Kidney (tissue), 14 donors: Measurements from ENCODE around the gene CFDP1. TPM values are rescaled to one million over a fixed set of nuclear protein-coding genes. Genes with fewer than 3 reads are reported as not detected.
"Not testable (repeated sequence)": the region's sequence is repeated elsewhere in the genome, so short reads cannot be mapped to it uniquely, and the experiment has no call there.

Source experiments
- DNase-seq, 5 donors: peaks; one replicate each; pipeline ENCODE4 v3.0.0-alpha.2; 2013 to 2020
- FAIRE-seq: peaks from 2 replicates; lab custom pipeline; 2012; peaks lifted over from hg19 to GRCh38; lab: Jason Lieb, UNC
- H3K27ac ChIP-seq, 2 donors: one replicate each; pipeline ENCODE4 v1.7.0; 2013; ENCODE audit warnings: low read depth in 2 of 2, low read length in 2 of 2, inconsistent platforms in 1 of 2
- H3K27me3 ChIP-seq: one replicate; pipeline ENCODE4 v1.7.1; 2013; ENCODE audit warnings: low read length, inconsistent platforms; ENCODE audit not compliant: control insufficient read depth, insufficient read depth
- H3K36me3 ChIP-seq, 3 donors: one replicate each; pipeline versions ENCODE4 v1.7.0 to v1.7.1; 2013; ENCODE audit warnings: low read length in 3 of 3, control low read depth in 1 of 3, inconsistent platforms in 1 of 3; ENCODE audit not compliant: insufficient read depth in 3 of 3, control insufficient read depth in 2 of 3
- H3K4me1 ChIP-seq, 3 donors: one replicate each; pipeline versions ENCODE4 v1.7.0 to v1.7.1; 2013; ENCODE audit warnings: low read length in 3 of 3, inconsistent platforms in 1 of 3, low read depth in 1 of 3; ENCODE audit not compliant: control insufficient read depth in 2 of 3, insufficient read depth in 2 of 3
- H3K4me3 ChIP-seq, 3 donors: one replicate each; pipeline versions ENCODE4 v1.7.0 to v1.8.1; 2013; ENCODE audit warnings: low read length in 3 of 3, control low read depth in 1 of 3, inconsistent platforms in 1 of 3
- H3K9ac ChIP-seq, 3 donors: one replicate each; pipeline versions ENCODE4 v1.7.0 to v1.7.1; 2013; ENCODE audit warnings: low read length in 3 of 3, control low read depth in 1 of 3, inconsistent platforms in 1 of 3
- H3K9me3 ChIP-seq, 3 donors: one replicate each; pipeline versions ENCODE4 v1.7.0 to v1.7.1; 2013; ENCODE audit warnings: low read length in 3 of 3, control low read depth in 1 of 3, inconsistent platforms in 1 of 3; ENCODE audit not compliant: control insufficient read depth in 2 of 3, insufficient read depth in 1 of 3
- CTCF ChIP-seq: IDR thresholded peaks from 3 replicates; pipeline ENCODE4 v1.5.1; 2012; ENCODE audit warnings: mild to moderate bottlenecking, moderate library complexity, borderline replicate concordance; ENCODE audit not compliant: insufficient read depth; ENCODE audit errors: extremely low read depth
- intact Hi-C: fragments of 100-400 bp; cut with DNase I; formaldehyde crosslinking; loops from one replicate; pipeline ENCODE4 v1.11.1; 2022
- polyA plus RNA-seq: library from polyadenylated mRNA; stranded (reverse); fragments of 350-450 nt; fragmentation: Illumina TruSeq; extraction: RNeasy Lipid Tissue Mini Kit (QIAGEN cat#74804); gene quantifications from one replicate; pipeline ENCODE4 v1.2.3, GENCODE V29; 2014; ENCODE audit warnings: low read depth, low replicate concordance; ENCODE audit not compliant: insufficient read depth
- total RNA-seq: library from RNA; stranded (reverse); fragmentation: NEBNext Ultra II Directional; extraction: Animal tissue kit (Norgen Biotek cat#: 25700); gene quantifications from one replicate; pipeline ENCODE4 v1.2.1, GENCODE V29; 2021
- donor health status: control.
- donor health status: control.
- donor health status: control.
- donor health status: control.
- donor health status: control.
- donor health status: DM: yes; HTN: yes; CAD: no.
- donor health status: Normal renal cell carcinoma (clear cell type).

Gene CFDP1
- total and polyA plus RNA-seq, 2 donors from 2014 or later, result 53.5 to 148 TPM

DNA sequence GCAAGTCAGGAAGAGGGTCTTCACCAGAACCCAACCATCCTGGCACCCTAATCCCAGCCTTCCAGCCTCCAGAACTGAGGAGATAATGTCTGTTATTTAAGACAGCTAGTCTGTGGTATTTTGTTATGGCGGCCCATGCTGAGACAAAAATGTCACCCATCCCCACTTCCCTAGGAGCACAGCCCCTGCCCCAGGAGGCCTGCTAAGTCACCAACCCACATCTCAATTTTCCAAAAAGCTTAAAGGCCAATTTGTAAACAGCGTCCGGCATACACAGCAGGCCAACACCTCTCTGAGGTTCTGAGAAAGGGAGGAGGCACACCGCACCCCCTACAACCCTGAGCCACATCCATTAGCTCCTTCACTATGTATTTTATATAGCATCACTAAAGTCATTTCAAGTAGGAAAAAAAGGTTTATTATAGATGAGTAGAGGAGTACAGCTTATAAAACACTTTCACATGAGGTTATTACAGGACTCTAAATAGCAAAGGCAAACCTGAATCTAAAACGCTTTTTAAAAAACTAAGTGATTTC is 24.2 kb upstream of the CFDP1 start:
- no peak overlapping the region for H3K27ac ChIP-seq
- DNase-seq (peak in 1 of 5 donors; percentile 5), FAIRE-seq (no peak)
- TF ChIP-seq CTCF, result no peak
- H3K9me3 ChIP-seq, result no peaks in the 10 kb centered on the region
- no peak overlapping the region for H3K9ac ChIP-seq
- intact Hi-C loops, result no loop called here
- peaks cover 0 to 8% (median 0%) of the 10 kb centered on the region in 3 donors for H3K4me1 ChIP-seq
- H3K36me3 ChIP-seq, result no peaks in the 10 kb centered on the region
- H3K27me3 ChIP-seq, result no peaks in the 10 kb centered on the region
- H3K4me3 ChIP-seq, result no peak overlapping the region

GRCh38 chr16:75456971-75457370 is 23.7 kb upstream of the CFDP1 start:
- H3K27ac ChIP-seq, result no peak overlapping the region
- H3K9me3 ChIP-seq, result no peaks in the 10 kb centered on the region
- DNase-seq (peak in 1 of 5 donors; percentile 11), FAIRE-seq (no peak)
- no peak overlapping the region for H3K9ac ChIP-seq
- no peaks in the 10 kb centered on the region for H3K36me3 ChIP-seq
- peaks cover 0 to 5% (median 0%) of the 10 kb centered on the region in 3 donors for H3K4me1 ChIP-seq
- intact Hi-C loops, result no loop called here
- no peaks in the 10 kb centered on the region for H3K27me3 ChIP-seq
- H3K4me3 ChIP-seq, result no peak overlapping the region
- no peak for TF ChIP-seq CTCF

- H3K9me3 ChIP-seq, H3K27me3 ChIP-seq, H3K4me3 ChIP-seq, FAIRE-seq, H3K9ac ChIP-seq, H3K27ac ChIP-seq, H3K36me3 ChIP-seq, intact Hi-C loops, H3K4me1 ChIP-seq: not testable (repeated sequence)
- peak in 1 of 5 donors; percentile 15 for DNase-seq
Measured at GRCh38 chr16:75456486-75456885, 23.2 kb upstream of the CFDP1 start.

DNA sequence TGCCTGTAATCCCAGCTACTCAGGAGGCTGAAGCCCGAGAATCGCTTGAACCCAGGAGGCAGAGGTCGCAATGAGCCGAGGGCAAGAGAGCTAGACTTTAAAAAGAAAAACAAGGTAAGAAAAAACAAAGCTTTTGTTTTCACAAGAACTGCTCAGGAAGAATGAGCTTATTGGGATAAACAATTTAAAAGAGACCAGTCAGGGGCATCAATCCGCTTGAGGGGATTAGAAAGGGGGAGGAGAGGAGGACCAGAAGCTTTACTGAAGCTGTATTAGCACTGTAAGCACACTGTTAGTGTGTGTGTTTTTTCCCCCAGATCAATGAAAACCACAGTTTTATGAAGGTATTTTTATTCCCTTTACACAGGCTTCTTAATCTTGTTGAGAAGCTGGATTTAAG is 22.4 kb upstream of the CFDP1 start:
- peaks cover 0 to 3% (median 0%) of the 10 kb centered on the region in 3 donors for H3K4me1 ChIP-seq

More for the DNA sequence above, 22.4 kb upstream of the CFDP1 start:
- no peak overlapping the region for H3K9ac ChIP-seq
- H3K27ac ChIP-seq, result no peak overlapping the region
- FAIRE-seq (no peak), DNase-seq (peak in 1 of 5 donors; percentile 25)
- H3K4me3 ChIP-seq, result no peak overlapping the region
- H3K27me3 ChIP-seq, result no peaks in the 10 kb centered on the region
- H3K36me3 ChIP-seq, result peaks cover 0 to 4% (median 0%) of the 10 kb centered on the region in 3 donors
- H3K9me3 ChIP-seq, result no peaks in the 10 kb centered on the region
- no peak for TF ChIP-seq CTCF
- intact Hi-C loops, result no loop called here
